GM18508 (cell line): ENCODE measurements around the gene ZC3HAV1.
"Not testable (repeated sequence)": the region's sequence is repeated elsewhere in the genome, so short reads cannot be mapped to it uniquely, and the experiment has no call there.

Experiments
- ATAC-seq: cut with Tn5 transposase; IDR thresholded peaks from one replicate; pipeline ENCODE4 v1.9.1; 2021; ENCODE audit warnings: moderate number of reproducible peaks; ENCODE audit not compliant: insufficient read depth, unreplicated experiment

ZC3HAV1 gene

DNA sequence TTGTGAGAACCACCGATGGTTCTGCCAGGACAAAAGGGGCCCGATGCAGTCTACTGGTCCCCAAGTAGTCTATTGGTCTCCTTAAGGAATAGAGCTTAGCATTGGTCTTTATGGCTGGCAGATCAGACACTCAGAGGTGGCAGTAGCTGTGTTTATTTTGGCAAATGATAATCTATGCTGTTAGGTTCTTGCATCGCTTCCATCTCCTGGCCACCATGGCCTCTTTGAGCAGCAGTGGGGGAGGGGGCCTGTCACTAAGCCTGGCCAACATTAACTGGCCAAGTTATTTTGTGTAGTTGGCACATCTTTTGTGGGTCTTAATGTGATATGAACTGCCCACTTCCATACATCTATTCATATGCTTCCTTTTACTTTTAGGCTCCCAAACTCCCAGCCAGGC is 4.5 kb upstream of the ZC3HAV1 start:
- ATAC-seq = no peak

DNA sequence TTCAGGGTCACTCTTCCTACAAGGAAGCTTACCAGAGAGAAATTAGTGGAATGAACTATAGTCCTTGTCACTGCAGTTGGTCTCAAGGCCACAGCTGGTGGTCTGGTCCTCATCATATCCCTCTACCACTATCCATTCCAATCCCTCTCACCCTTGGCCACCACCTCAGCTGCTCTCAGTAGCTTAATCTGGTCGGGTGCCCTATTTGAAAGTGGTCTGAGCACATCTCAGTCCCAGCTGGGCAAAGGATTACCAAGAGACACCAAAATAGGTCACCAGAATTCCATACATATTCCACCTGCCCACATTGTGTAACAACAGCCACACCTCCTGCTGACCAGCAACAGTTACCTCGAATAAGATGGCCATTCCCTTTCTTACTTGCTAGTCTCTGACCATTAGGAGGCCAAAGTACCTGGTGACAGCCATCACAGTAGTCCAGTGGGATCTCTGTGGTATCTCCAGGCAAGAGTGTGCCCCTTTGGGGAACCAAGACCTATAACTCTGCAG is 3.3 kb upstream of the ZC3HAV1 start:
- no peak for ATAC-seq

DNA sequence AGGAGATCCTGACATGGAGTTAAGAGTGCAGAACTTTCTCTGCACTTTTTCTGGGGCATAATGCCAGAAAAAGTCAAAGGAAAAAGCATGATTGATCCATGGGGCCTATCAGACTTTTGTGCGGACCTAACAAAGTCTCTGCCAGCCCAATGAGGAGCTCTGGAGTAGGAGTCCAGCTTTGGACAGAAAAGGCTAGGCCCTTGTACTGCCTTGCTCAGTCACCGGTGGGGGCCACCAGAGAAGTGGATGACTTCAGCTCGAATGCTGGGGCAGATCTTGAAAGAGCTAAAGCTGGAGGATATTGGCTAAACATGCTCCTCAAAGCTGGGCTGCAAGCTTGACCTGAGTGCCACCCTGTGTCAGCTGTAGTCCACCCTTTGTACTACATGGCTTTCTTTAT is 2.8 kb upstream of the ZC3HAV1 start:
- ATAC-seq = no peak

DNA sequence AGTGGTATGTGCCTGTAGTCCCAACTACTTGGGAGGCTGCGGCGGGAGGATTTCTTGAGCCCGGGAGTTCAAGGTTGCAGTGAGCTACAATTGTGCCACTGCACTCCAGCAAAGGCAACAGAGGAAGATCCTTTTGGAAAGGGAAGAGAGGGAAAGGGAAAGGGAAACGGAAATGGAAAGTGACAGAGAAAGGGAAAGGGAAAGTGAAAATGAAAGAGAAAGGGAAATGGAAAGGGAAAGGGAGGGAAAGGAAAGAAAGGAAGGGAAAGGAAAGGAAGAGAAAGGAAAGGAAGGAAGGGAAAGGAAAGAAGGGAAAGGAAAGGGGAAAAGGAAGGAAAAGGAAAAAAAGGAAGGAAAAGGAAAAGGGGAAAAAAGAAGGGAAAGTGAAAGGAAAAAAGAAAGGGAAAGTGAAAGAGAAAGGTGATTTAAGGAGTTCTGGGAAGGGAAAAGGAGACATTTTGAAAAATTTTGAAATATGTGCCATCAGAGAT is 2.3 kb upstream of the ZC3HAV1 start:
- no peak for ATAC-seq

DNA sequence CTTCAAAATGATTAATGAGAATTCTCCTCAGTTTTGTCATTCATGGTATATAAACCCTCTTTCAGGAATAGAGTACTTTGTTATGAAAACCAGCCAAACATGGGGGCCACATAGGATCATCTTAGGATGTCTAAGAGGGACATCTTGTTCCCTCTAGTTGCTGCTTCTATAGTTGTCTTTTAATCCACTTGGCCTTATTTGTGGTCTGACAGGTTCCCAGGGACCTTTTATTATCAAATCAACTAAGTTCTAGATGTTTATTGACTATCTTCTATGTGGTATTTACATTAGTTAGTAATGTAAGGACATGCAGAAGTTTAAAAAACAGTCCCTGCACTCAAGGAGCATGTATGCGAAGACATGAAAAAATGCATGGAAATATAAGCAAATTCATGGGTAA is 1.6 kb upstream of the ZC3HAV1 start:
- no peak for ATAC-seq

GRCh38 chr7:139109983-139110411 is 477 bp upstream of the ZC3HAV1 start:
- no peak for ATAC-seq

DNA sequence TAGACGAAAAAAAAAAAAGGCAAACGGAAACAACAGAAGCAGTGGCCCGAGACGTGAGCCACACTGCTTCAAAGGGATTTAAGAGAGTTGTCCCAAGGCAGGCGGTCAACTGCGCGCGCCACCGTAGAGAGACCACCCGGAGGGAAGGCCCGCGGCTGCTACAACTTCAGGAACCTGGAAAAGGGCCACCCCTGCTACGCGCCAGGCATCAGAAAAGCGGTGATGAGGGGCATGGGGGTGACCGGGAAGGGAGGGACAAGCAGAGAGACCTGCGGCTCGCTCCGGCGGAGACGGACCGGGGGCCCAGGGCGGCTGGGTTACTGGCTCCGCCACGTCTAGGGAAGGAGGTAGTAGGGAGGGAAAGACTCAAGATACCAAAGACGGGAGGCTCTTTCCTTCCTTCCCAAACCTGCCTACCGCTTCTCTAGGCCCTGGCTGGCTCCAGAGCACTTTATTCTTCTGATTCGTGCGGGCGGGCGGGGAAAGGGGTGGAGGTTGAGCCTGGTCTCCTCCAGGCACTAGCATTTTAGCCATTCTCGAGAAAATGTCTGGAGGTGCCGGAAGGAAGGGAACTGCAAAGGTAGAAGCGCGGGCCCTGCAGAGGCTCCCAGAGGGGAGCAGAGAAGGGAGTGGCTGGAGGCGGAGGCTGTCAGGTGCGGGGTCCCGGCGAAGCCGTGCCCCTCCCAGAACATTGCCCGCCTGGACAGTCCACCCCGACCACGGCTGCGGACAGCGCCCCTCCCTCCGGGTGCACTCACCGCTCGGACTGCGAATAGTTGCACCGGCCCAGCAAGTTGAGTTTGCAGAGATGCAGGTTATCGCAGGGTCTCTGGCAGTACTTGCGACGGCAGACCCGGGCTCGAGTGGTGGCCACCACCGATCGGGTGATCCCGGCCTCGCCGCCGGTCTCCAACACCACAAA is 993 bp downstream of the ZC3HAV1 start:
- ATAC-seq = no peak

DNA sequence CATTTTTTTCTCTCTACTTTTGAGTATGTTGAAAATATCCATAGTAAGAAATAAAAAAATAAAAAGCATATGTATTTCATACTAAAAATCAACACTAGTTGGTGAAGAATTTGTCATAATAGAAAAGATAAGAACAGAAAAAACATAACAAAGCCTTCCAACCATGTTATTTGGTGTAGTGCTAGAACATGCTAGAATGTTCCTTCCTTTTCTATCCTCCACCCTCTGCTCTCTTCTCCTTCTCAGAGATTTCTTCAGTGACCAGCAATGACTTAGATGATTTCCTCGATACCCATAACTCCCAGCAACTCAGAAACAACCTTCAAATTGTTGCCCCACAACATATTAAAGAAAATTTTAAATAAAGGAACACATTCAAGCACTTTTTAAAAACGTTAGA is 2.6 kb downstream of the ZC3HAV1 start:
- no peak for ATAC-seq

DNA sequence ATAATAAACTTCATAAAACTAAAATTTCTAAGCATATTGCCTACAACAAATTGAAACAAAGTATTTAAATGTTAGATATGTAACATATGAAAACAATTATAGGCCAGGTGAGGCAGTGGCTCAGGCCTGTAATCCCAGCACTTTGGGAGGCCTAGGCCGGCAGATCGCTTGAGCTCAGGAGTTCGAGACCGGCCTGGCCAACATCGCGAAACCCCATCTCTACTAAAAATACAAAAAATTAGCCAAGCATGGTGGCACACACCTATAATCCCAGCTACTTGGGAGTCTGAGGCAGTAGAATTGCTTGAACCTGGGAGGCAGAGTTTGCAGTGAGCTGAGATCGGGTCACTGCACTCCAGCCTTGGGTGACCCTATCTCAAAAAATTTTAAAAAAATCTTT is 3.3 kb downstream of the ZC3HAV1 start:
- ATAC-seq = not testable (repeated sequence)

DNA sequence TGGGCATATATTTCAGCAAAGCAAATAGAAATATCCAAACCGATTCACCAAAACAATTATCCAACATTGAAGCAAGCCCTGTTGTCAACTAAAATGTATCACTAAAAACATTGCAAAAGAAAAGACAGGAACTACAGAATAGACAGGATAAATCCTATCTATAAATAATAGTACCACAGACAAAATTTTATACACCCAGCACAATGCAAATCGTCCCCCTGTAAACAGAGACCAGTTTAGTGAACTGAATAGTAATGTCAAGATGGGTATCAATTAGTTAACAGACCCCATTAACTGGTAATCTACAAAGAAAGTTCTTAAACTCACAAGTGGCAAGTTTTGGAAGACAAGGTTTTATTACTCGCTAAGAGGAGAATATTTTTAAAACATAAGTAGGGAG is 4.0 kb downstream of the ZC3HAV1 start:
- no peak for ATAC-seq

DNA sequence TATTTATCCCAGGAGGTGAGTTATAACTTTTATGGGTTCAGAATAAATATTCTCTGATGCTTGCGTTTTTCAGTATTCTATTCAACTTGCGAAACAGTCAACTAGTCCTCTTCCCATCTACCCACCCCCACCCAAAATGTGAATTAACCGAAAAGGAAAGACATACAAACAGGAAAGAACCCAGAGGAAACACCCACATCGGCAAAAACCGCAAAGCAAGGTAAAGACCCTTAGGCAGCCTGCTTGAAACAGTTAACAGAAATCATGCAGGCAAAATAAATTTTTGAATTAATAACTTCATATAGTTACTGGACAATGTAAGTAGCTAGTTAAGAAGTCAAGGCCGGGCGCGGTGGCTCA is 5.4 kb downstream of the ZC3HAV1 start:
- no peak for ATAC-seq

DNA sequence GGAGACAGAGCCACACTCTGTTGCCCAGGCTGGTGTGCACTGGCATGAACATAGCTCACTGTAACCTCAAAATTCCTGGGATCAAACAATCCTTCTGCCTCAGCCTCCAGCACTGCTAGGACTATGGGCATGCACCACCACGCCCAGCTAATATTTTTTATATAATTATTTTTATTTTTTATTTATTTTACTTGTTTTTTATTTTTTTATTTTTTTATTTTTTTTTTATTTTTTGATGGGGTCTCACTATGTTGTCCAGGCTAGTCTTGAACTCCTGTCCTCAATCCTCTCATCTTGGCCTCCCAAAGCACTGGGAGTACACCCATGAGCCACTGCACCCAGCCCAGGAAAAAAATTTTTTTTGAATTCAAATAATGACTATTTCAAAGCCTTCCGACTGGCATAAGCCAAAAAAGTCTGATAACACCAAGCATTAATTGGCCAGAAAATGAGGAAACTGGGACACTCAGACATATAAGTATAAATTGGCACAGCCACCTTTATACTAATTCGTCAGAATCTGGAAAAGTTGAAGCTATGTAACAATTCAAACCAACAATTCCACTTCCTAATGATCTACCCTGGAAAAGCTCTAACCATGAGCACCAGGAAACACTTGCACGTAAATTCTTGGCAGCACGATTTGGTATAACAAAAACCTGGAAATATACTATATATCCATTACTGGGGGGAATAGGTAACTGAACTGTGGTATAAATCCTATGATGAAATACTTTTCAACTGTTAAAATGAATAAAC is 6.3 kb downstream of the ZC3HAV1 start:
- no peak for ATAC-seq

DNA sequence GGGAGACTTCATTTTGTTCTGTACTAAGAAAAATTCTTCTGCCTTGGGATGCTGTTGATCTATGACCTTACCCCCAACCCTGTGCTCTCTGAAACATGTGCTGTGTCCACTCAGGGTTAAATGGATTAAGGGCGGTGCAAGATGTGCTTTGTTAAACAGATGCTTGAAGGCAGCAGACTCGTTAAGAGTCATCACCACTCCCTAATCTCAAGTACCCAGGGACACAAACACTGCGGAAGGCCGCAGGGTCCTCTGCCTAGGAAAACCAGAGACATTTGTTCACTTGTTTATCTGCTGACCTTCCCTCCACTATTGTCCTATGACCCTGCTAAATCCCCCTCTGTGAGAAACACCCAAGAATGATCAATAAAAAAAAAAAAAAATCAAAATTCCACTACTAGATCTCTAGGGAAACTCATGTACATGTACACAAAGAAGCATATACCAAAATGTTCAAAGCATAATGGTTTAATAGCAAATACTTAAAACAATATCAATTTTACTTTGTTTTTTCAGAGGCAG is 7.8 kb downstream of the ZC3HAV1 start:
- ATAC-seq = not testable (repeated sequence)

DNA sequence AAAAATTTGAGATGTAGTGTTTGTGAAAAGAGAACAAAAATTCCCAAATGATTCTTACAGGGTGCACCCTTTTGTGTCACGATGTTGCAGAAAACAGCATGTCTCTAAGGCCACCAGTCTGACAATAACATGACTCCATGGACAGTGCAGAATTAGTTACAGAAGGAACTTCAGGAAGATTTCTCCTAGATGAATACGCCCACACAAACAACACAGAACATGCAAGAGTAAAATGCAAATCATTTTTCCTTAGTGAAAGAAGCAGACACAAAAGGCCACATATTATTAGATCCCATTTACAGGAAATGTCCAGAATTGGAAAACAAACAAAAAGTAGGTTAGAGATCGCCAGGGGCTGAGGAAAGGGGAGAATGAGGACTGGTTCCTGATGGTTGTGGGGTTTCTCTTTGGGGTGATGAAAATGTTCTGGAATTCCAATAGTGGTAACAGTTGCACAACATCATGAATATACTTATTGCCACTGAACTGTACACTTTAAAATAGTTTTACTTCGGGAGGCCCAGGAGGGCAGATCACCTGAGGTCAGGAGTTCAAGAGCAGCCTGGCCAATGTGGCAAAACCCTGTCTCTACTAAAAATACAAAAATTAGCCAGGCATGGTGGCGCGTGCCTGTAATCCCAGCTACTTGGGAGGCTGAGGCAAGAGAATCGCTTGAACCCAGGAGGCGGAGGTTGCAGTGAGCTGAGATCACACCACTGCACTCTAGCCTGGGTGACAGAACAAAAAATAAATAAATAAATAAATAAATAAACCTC is 10.2 kb downstream of the ZC3HAV1 start:
- no peak for ATAC-seq

DNA sequence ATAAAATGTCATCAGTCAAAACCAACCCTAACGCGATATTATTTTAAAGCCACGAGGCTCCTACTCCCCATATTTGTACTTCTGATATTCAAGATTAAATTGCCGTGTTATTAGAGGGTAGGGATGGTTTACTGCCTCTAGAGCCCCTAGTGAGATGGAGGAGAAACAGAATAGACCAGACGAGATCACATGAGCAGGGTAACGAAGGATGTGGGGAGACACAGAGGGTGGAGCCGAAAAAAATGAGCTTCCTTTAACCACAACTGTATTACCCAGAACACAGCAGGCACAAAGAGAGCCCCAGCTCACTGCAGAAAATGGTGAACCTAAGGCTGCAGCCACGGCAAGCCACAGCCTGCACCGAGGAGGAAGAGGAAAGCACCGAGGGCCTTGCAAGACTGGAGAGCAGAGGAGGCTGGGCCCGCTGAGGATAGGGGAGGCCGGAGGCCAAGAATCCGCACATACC is 14.3 kb downstream of the ZC3HAV1 start:
- ATAC-seq = peak; percentile 97

- no peak for ATAC-seq
Observed at GRCh38 chr7:139094596-139094995, 14.9 kb downstream of the ZC3HAV1 start.

GRCh38 chr7:139094030-139094429 is 15.5 kb downstream of the ZC3HAV1 start:
- no peak for ATAC-seq

GRCh38 chr7:139093512-139093911 is 16.0 kb downstream of the ZC3HAV1 start:
- ATAC-seq = not testable (repeated sequence)

DNA sequence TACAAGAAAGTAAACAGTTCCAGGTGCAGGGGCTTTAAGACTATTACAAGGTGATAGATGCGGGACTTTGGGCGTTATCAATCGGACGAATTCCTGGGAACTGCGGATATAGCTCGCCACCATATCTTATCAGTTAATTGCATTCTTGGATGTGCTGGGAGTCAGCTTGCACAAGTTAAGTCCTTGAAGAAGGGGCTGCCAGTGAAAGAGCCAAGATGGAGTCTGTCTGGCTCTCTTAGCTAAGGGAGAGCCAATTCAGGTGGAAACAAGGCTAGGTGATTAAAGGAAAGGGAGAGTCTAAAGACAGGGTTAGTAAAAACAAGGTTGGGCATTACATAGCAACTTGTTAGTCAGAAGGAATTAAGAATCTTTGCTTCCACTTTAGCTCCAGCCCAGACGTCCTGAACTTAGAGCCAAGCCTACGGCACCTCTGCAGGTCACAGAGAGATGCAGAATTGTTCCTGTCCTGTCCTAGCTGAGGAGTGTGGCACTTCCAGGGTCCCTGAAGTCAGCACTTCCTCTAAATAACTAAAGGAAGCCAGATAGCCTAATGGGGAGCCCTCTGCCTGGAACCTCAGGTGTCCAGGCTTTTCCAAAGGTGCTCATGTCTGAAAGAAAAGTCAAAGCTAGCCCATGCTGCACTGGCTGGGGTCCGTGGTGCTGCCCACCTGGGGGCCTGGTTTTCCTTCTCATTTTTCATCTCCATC is 17.3 kb downstream of the ZC3HAV1 start:
- no peak for ATAC-seq

- no peak for ATAC-seq
Observed at GRCh38 chr7:139091677-139091996, 17.9 kb downstream of the ZC3HAV1 start.
